Esophagus (tissue), 2 donors: ENCODE results near the gene ATXN7. TPM values are rescaled to one million over a fixed set of nuclear protein-coding genes. Genes with fewer than 3 reads are reported as not detected.

Source experiments
- H3K27ac ChIP-seq, 2 donors: one replicate each; pipeline ENCODE4 v1.5.1; 2013; ENCODE audit warnings: low read depth in 2 of 2, mild to moderate bottlenecking in 2 of 2, inconsistent platforms in 1 of 2, low read length in 1 of 2, moderate library complexity in 1 of 2
- H3K27me3 ChIP-seq, 2 donors: one replicate each; pipeline ENCODE4 v1.6.1; 2013; ENCODE audit warnings: low read length in 2 of 2, control low read depth in 1 of 2, mild to moderate bottlenecking in 1 of 2; ENCODE audit not compliant: insufficient read depth in 2 of 2, control insufficient read depth in 1 of 2
- H3K36me3 ChIP-seq, 2 donors: one replicate each; pipeline ENCODE4 v1.6.1; 2013; ENCODE audit warnings: low read length in 1 of 2; ENCODE audit not compliant: control insufficient read depth in 2 of 2, insufficient read depth in 2 of 2
- H3K4me1 ChIP-seq, 2 donors: one replicate each; pipeline ENCODE4 v1.6.1; 2013; ENCODE audit warnings: low read length in 1 of 2; ENCODE audit not compliant: control insufficient read depth in 2 of 2, insufficient read depth in 2 of 2
- H3K4me3 ChIP-seq, 2 donors: one replicate each; pipeline ENCODE4 v1.5.1; 2013; ENCODE audit warnings: low read length in 2 of 2, mild to moderate bottlenecking in 2 of 2, low read depth in 1 of 2, moderate library complexity in 1 of 2
- H3K9me3 ChIP-seq, 2 donors: one replicate each; pipeline ENCODE4 v1.6.1; 2013; ENCODE audit warnings: mild to moderate bottlenecking in 2 of 2, low read depth in 1 of 2, low read length in 1 of 2, moderate library complexity in 1 of 2; ENCODE audit not compliant: control insufficient read depth in 2 of 2, insufficient read depth in 1 of 2
- WGBS, 2 donors: extraction: QIAGEN DNeasy Blood & Tissue Kit; methylation state at CpG; one replicate each; pipeline ENCODE4 v1.1.7; 2013; 5-methylcytosine and 5-hydroxymethylcytosine counted together
- polyA plus RNA-seq, 2 donors: library from polyadenylated mRNA; stranded (reverse); fragments of 200-250 nt; gene quantifications; one replicate each; pipeline ENCODE4 v1.2.3, GENCODE V29; 2013
- donor health status: healthy with polysubstance abuse.
- donor health status: Bipolar disorder and iron deficiency.

ATXN7 gene
- polyA plus RNA-seq, 2 donors, result 2.6 to 5.9 TPM

DNA sequence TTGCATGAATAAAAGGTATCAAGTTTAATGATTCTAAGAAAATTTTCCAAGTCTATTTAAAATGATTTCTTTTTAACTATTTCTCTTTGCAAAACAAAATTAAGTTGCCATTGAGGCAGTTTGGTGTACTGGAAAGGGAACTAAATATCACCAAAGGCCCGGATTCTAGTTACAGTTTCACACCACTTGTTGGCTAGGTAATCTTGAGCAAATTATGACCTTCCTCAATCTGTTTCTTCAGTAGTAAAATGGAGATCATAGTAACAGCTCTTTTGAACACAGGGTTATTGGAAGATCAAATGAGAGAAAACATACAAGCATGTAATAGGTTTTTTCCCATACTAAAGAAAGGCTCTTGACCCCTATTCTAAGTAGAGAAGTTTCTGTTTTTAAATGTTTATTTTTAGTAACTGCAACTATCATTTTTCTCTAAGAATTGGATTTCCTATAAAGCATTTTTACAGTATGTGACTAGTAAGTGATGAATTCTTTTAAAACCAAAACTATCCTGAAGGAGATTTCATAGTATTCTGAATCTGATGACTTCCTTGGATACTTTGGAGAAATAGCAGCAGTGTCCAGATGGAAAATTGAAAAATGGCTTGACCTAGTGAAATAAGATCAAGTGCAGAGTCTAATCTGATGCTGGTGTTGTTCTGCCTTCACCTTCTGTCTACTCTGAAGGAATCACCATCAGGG, 32.8 kb downstream of the ATXN7 start:
- no peak overlapping the region for H3K4me3 ChIP-seq
- H3K36me3 ChIP-seq, result peaks cover 0 to 4% of the 10 kb centered on the region in 2 donors
- WGBS, 2 donors, result 73 to 76% methylated on average over 1 of the region's 1 CpG

DNA sequence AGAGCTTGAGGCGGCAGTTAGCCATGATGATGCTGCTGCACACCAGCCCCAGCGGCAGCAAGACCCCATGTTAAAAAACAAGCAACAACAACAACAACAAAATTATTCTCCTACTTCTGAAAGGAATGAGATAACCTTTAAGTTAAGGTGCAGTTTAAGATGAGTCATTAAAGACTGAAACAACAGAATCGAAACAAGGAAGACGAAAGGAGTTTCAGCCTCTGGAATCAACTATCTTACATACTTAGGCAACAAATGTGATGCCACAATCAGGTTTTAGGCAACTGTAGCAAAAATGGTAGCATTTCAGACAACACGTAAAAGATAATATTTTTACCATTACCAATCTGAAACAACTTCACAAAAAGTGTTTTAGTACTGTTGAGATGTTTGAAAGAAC, 36.3 kb downstream of the ATXN7 start:
- Histone ChIP-seq H3K36me3 (peaks cover 0 to 4% of the 10 kb centered on the region in 2 donors), H3K9me3 (no peaks in the 10 kb centered on the region), H3K27ac (no peak overlapping the region), H3K4me3 (no peak overlapping the region), H3K4me1 (no peaks in the 10 kb centered on the region), H3K27me3 (no peaks in the 10 kb centered on the region)
- 86 to 91% methylated on average over 5 of the region's 5 CpGs for WGBS, 2 donors

More for the DNA sequence above, 32.8 kb downstream of the ATXN7 start:
- peaks cover 0 to 3% of the 10 kb centered on the region in 2 donors for H3K4me1 ChIP-seq
- no peaks in the 10 kb centered on the region for H3K9me3 ChIP-seq
- H3K27ac ChIP-seq, result no peak overlapping the region
- H3K27me3 ChIP-seq, result no peaks in the 10 kb centered on the region

DNA sequence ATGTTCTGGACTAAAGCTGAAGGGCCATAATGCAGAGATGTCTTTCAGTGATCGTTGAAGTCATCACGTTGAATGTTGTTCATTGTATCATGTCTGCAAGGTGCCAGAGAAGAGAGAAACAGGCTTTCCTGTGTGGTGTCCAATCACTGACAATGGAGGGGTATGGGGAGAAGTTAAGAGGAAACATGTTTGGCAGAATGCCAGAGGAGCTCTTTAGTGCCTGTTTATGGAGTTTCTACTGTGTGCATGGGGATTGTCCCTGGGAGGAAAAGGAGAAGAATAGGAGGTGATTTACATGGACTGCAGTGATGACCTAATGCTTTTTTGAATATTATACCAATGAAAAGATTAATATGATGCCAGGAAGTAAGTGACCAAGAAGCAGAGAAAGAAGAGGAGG, 36.8 kb downstream of the ATXN7 start:
- no peaks in the 10 kb centered on the region for H3K9me3 ChIP-seq
- no peaks in the 10 kb centered on the region for H3K27me3 ChIP-seq
- H3K27ac ChIP-seq, result peak overlapping the region; percentile 5 to 41
- no peaks in the 10 kb centered on the region for H3K4me1 ChIP-seq
- WGBS, 2 donors, result 70 to 76% methylated on average over 2 of the region's 2 CpGs
- H3K4me3 ChIP-seq, result no peak overlapping the region
- H3K36me3 ChIP-seq, result peaks cover 0 to 4% of the 10 kb centered on the region in 2 donors

DNA sequence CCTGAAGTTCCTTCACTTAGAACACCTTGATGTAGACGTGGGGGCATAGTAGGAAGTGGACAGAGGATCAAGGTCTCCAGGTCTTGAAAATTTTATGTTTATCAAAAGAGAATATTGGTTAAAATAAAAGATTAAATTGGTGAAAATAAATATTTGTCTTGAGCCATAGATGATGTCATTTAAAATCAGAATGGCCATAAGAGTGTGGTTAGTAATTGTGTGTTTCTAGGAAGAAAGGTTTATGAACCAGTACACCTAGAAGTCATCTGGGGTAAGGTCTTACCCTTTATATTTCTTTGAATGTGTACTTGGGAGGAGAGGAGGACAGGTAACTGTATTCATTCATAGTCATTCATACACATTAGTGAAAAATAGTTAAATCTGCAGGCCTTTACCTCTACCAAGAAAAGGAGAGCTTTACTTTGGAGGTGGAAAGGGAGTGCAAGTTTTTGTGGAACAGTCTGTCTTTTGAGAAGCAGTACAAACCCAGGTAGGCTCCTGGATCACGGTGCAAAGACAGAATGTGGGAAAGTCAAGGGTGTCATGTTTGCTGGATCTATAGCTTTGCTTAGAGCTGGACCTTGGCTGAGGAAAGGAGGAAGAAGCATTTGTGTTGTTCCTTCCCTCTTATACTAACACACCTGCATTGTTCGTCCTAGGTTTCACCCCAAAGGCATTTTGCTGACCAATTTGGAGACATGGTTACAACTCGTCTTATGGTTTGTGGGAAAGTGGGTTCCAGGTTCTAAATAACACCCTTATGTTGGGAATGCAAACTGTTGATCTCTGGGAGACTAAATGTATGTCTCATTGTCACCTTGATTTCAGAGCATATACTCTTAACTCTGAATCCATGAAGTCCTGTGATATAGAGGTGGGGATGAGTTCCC, 42.3 kb downstream of the ATXN7 start:
- 84 to 86% methylated on average over 4 of the region's 4 CpGs for WGBS, 2 donors
- Histone ChIP-seq H3K9me3 (no peaks in the 10 kb centered on the region), H3K4me3 (no peak overlapping the region), H3K27ac (no peak overlapping the region), H3K36me3 (peaks cover 0 to 2% of the 10 kb centered on the region in 2 donors), H3K4me1 (no peaks in the 10 kb centered on the region), H3K27me3 (no peaks in the 10 kb centered on the region)

DNA sequence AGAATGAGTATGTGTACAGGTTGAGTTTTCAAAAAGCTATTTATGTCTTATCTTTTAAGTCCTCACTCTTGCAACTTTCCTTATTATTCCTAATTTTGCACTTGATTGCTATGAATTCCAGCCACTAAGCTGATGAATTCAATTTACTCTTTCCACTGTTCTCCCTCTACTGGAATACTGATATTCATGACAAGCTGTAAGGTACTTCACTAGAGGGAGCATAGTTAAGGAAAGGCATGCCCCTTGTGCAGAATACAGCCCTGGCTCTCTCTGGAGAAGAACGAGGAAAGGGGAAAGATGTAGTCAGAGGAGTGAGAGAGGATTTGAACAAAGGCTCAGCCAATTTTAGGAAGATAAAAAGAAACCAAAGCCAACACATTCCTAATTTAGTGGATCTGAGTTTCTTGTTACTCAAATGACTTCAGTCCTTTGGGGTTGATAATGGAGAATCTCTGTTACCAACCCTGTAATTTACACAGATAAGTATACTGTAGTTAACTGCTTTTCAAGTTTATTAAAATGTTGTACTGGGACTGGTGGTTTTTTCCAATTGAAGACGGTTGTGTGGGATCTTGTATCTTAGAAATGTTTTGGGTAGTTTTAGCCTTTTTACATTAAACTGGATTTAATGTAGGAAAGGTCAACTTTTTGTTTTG, 44.5 kb downstream of the ATXN7 start:
- no peak overlapping the region for H3K27ac ChIP-seq
- H3K36me3 ChIP-seq, result peaks cover 0 to 2% of the 10 kb centered on the region in 2 donors
- no peaks in the 10 kb centered on the region for H3K4me1 ChIP-seq
- no peaks in the 10 kb centered on the region for H3K27me3 ChIP-seq
- no peak overlapping the region for H3K4me3 ChIP-seq
- 71 to 83% methylated on average over 2 of the region's 2 CpGs for WGBS, 2 donors
- no peaks in the 10 kb centered on the region for H3K9me3 ChIP-seq

DNA sequence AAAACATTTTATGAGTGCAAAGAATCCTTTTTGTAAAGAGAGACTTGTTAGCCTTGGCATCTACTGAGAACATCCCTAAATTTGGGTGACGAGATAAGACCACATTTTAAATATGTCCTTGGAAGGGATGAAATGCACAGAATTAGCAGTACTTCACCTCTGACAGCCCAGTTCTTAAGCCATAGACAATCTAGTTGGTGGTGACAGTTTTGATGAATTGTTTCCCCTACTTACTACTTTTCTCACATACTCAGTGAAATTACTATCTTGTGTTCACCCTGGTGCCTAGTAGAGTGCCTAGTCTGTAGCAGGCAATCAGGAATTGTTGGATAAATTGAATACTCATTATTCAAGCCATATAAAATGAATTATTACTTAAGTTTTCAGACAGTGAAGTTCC, 45.1 kb downstream of the ATXN7 start:
- H3K27ac ChIP-seq, result no peak overlapping the region
- peaks cover 0 to 2% of the 10 kb centered on the region in 2 donors for H3K36me3 ChIP-seq
- WGBS, 2 donors, result 92 to 94% methylated on average over 1 of the region's 1 CpG
- no peaks in the 10 kb centered on the region for H3K9me3 ChIP-seq
- H3K4me1 ChIP-seq, result no peaks in the 10 kb centered on the region
- H3K27me3 ChIP-seq, result no peaks in the 10 kb centered on the region
- H3K4me3 ChIP-seq, result no peak overlapping the region

DNA sequence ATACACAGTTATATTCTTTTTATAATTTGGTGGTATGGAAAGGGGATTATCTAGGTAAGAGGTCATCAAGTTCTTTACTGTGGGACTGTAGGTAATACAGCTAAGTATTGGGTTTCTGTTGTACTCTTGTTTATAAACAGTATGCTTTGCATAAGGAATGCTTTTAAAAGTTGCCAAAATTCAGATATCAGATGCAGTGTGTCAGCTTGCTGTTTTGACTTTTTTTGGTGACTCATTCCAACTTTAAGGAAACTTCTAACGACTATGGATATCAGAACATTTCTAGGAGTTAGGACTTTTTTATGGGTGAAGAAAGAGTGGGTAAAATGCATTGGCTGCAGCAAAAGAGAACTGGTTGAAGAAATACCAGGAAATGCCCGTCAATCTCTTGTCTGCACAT, 45.8 kb downstream of the ATXN7 start:
- Histone ChIP-seq H3K4me3 (no peak overlapping the region), H3K4me1 (no peaks in the 10 kb centered on the region), H3K9me3 (no peaks in the 10 kb centered on the region), H3K27me3 (no peaks in the 10 kb centered on the region), H3K36me3 (peaks cover 0 to 2% of the 10 kb centered on the region in 2 donors), H3K27ac (no peak overlapping the region)
- 74 to 75% methylated on average over 2 of the region's 2 CpGs for WGBS, 2 donors

DNA sequence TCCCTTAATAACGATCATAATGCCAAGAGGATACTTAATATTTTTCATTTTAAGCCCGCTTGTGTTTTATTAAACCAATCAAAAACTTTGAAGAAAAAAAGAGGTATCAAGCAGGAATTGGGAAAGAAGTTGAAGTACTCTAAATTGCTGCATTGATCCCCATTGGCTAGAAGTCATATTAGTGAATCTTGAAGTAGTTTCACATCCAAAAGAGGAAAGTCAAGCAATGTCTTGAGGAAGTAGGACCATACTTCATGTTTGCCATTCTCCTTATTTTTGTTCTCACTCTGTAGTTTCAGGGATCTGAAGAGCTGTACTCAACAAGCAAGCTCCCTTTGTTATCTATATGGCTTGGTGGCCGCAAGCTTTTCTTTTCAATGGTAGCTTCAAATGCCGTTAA, 46.3 kb downstream of the ATXN7 start:
- Histone ChIP-seq H3K4me1 (no peaks in the 10 kb centered on the region), H3K4me3 (no peak overlapping the region), H3K36me3 (peaks cover 0 to 2% of the 10 kb centered on the region in 2 donors), H3K27me3 (no peaks in the 10 kb centered on the region), H3K9me3 (no peaks in the 10 kb centered on the region), H3K27ac (no peak overlapping the region)
- 95 to 96% methylated on average over 4 of the region's 4 CpGs for WGBS, 2 donors

DNA sequence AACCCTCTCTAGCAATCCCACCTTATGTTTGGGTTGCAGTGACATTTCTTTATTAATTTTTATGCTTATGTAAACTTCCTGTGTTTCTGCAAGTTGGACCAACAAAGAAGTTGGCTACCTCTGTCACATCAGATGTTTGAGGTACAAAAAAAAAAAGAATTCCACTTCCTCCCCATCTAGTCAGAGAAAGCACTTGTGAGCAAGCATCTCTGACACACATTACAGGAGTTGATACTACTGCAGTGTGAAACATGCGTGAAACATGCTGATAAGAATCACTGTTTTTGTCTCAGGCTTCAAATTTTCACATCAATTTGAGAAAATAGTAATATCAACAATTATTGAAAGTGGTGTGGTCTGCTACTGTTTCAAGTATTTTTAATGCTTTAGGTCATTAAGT, 47.2 kb downstream of the ATXN7 start:
- Histone ChIP-seq H3K4me3 (peak overlapping the region in 1 of 2 donors; percentile 75), H3K27ac (peak overlapping the region in 1 of 2 donors; percentile 99)
- WGBS, 2 donors, result 47 to 58% methylated on average over 1 of the region's 1 CpG

More for the DNA sequence above, 47.2 kb downstream of the ATXN7 start:
- H3K9me3 ChIP-seq, result no peaks in the 10 kb centered on the region
- H3K27me3 ChIP-seq, result no peaks in the 10 kb centered on the region
- H3K4me1 ChIP-seq, result no peaks in the 10 kb centered on the region
- peaks cover 0 to 2% of the 10 kb centered on the region in 2 donors for H3K36me3 ChIP-seq
